ENCODE measurements around the gene CRISP1.
A peak's percentile ranks its signal among the peaks of the same experiment; 100 is the strongest.
"Not testable (repeated sequence)": the region's sequence is repeated elsewhere in the genome, so short reads cannot be mapped to it uniquely, and the experiment has no call there.

Gene CRISP1

DNA sequence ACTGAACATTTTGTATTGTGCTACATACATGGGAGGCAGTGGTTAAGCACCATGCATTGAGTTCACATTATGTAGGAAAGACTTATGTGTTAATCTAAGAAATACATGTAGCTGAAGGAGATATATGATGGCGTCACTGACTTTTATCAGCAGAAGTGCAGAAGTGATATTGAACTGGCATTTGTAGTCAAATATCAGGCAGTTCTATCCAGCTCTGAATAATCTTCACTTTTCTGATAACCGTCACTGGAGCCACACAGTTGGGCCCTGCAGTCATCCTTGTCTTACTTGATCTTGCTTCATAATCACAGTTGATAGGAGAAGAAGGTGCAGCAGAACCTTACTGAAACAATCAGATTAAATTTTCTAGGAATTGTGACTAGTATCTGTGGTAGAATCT lies 26.4 kb downstream of the CRISP1 start:
- no peak for DNase-seq

DNA sequence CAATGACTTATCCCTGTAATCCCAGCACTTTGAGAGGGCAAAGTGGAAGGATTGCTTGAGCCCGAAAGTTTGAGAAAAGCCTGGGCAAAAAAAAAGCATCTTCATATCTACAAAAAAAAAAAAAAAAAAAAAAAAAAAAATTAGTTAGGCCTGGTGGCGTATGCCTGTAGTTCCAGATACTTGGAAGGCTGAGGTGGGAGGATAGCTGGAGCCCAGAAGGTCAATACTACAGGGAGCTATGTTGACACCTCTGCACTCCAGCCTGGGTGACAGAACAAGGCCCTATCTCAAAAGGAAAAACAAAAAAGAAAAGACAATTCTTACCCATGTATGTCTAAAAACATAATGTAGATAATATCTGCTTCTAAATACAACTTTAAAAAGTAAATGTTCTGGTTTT lies 27.2 kb downstream of the CRISP1 start:
- no peak for DNase-seq

DNA sequence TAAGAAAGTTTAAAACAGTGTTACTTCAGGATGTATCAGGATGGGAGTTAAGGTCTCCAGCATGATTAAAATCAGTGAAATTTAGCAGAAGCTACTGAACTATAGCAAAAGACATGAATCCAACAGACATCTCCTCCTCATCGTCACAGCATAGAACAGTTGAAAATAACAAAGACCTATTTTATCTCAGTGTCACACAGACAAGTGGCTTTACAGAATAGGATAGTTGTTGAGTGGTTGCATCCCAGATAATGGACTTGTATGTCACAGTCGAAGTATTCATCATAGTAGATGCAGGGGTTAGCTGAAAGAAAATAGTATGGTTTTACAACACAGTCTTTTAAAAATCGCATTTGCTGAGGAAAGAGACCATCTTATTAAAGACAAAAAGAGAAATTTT lies 31.2 kb downstream of the CRISP1 start:
- DNase-seq, result no peak

DNA sequence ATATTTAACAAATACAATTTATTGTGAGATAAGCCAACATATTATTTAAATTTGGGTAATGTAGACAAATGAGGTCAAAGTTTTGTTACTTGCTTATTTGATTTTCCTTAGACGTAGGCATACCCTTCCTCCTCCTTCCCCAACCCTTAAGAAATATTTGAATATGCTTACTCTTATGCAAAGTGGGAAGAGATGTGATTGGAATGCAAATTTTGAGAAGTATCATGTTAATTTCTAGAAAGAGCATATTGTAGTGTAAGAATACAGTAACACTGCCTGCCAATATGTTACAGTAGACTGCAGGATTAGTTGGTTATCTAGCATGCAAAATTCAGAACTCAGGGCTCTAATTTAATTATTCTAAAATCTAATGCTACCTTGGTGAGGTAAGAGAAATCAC lies 32.9 kb downstream of the CRISP1 start:
- DNase-seq, result no peak

DNA sequence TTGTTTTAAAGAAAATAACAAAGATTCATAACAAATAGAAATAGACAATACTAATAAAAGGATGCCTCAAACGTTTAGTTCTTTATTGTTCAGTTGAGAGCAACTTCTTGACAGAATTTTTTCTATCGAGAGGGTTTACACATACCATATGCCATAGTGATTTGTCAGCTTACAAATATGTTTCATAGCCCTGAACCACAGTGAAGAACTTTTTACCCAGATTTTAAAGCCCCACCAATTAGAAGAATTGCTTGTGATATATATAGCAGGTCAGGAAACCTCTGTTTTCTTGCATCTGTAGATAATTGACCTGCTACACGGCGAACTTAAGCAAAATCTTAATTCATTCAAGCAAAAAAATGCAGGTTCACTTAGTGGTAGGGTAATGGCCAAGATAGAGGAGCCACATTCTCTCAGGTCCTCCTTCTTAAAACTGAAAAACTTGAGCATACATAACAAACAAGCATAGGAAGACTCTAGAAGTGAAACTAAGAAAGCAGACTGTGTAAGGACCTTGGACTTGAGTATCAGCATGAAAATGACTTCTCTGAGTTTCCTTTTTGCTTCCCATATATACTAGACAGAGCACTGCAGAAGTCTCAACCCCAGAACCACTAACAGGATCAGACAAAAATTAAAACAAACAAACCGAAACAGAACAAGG lies 39.5 kb downstream of the CRISP1 start:
- peak in 1 of 5 experiments; percentile 2 for DNase-seq

DNA sequence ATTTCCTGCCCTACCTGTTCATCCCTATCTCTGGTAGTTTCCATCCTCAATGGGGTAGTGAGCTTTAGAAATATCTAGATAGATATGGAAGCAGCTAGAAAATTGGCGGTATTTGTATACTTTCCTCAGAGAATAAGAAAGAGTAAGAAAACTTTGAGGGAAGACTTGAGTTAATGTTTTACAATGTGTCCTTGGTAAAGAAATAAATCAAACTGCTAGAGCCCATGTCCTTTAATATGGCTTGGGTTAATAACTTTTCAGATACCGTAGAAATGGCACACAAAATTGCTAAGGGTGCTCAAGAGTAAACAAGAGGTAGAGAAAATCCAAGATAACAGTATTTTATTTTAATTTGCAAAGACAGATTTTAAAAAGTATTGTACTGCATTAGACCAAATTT lies 51.2 kb downstream of the CRISP1 start:
- no peak for DNase-seq

DNA sequence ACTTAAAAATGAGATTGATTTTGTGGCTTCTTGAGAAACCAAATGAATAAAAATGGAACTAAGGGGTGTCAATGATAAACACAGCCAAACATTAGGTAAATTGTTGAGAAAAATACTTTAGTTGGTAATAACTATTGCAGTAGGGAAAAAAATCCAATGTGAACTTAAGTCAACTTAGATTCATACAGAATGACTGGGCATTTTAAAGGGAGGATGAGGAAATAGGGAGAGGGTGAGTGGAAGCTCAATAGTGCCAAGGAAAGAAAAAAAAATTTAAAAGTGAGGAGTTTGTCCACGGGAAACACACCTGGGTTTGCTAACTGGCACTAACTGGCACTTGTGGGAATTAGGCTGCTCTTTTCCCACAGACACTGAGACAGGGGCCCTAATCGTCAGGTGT lies 53.1 kb downstream of the CRISP1 start:
- DNase-seq, result no peak

DNA sequence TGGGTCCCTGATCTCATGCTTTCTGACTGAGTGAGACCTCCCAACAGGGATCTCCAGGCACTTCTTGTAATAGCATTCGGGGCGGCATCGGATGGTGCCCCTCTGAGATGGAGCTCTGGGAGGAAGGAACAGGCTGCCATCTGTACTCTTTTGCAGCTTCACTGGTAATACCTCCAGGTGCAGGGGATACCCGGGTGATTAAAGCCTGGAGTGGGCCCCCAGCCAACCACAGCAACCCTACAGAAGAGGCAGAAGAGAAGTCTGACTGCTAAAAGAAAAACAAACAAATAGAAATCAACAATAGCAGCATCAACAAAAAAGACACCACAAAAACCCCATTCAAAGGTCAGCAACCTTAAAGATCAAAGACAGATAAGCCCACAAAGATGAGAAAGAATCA lies 60.2 kb downstream of the CRISP1 start:
- peak in 1 of 5 experiments; percentile 28 for DNase-seq

DNA sequence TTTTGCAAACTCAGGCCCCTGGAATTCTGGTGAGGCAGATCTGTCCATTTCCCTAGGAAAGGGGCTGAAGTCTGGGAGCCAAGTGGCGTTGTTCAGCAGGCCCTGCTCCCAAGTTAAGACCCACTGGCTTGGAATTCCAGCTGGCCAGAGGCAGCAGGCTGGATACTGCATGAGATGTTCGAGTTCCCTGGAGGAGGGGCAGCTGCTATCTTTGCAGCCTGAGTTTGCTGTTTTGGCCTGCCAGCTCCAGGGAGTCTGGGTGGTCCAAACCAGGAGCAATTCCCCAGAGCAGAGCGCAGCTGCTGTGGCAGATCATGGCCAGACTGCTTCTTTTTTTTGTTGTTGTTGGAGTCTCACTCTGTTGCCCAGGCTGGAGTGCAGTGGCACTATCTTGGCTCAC lies 61.1 kb downstream of the CRISP1 start:
- DNase-seq, result no peak

DNA sequence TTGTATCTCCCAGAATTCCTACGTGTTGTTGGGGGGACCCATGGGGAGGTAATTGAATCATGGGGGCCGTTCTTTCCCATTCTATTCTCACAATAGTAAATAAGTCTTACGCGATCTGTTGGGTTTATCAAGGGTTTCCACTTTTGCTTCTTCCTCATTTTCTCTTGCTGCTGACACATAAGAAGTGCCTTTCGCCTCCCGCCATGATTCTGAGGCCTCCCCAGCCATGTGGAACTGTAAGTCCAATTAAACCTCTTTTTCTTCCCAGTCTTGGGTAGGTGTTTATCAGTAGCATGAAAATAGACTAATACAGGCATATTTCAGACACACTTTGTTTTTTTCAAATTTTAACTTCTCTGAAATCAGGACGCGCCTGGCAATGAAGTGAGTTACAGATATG lies 64.8 kb downstream of the CRISP1 start:
- no peak for DNase-seq

DNA sequence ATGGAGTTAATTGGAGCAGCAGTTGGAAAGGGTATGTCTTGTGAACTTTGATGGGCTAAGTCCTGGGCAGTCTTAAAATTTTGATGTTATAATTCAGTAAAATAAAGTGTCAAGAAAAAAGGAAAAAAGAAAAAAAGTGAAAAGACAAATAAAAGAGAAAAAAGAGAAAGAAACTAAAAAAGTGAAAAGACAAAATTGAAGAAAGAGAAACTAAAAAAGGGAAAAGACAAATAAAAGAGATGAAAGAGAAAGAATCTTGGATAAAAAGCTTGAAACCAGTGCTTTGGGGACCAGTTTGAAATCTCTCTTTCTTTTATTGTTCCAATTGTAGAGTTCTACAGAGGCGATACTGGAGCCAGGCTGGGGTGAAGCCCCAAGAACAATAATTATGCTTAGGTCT lies 67.2 kb downstream of the CRISP1 start:
- DNase-seq, result no peak

DNA sequence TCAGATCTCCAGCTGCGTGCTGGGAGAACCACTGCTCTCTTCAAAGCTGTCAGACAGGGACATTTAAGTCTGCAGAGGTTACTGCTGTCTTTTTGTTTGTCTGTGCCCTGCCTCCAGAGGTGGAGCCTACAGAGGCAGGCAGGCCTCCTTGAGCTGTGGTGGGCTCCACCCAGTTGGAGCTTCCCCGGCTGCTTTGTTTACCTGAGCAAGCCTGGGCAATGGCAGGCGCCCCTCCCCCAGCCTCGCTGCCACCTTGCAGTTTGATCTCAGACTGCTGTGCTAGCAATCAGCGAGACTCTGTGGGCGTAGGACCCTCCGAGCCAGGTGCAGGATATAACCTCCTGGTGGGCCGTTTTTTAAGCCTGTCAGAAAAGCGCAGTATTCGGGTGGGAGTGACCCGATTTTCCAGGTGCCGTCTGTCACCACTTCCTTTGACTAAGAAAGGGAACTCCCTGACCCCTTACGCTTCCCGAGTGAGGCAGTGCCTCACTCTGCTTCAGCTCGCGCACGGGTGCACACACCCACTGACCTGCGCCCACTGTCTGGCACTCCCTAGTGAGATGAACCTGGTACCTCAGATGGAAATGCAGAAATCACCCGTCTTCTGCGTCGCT lies 69.4 kb downstream of the CRISP1 start:
- not testable (repeated sequence) for DNase-seq

DNA sequence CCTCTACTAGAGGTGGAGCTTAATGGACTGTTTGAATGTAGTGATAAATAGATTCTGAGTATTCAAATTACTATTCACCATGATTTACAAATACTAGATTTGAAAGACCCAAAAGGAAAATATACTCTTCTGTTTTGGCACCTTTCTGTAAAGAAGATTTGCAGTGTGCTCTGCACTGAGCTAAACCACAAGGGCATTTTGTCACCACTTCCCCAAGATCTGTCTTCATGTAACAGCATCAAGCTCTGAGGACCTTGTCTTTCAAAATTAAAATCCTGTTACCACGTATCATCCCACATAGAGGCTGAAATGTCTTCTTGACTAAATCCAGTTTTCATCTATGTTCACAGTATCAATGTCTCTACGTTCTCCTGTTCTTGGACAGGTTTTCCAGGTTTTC lies 76.0 kb downstream of the CRISP1 start:
- DNase-seq, result peak in 1 of 5 experiments; percentile 2

DNA sequence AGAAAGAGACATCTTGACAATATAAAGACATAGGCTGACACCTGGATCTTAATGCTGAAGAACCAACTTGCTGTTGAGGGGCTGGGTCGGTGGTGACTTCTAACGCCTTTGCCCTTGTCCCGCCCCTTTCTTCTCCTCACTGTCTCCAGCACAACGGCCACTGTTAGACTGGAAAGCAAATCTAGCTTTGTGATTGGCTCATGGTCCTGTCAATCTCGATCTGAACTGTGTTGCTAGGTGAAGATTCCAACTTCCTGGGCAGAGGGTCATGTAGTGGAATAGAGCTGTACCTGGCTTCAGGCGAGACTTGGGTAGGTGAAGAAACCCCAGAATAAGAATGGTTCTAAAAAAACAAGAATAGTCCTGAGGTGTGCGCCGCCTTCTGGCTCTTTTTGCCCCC lies 79.2 kb downstream of the CRISP1 start, which contains the start of gene PGK2:
PGK2 (minus strand) TSS at position 110 of the 400 bp plus-strand sequence; CDS start at position 12, 98 bp downstream.
- peak in 1 of 5 experiments; percentile 6 for DNase-seq

DNA sequence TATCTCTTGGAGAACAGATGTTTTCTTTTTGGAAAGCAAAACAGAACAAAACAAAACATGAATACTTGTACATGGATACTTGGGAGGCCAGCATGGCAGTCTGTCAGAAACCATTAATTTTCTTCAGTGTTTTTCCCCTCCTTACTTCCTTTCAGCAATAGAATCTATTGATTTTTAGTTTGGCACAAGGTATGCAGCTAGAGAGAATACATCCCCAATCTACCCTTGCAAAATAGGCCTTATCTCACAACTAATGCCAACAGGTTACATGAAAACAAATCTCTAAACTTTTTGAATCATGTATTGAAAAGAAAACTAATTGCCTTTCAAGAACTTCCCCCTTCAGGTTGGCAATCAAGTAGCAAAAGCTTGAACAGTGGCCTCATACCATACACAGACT lies 82.1 kb downstream of the CRISP1 start:
- DNase-seq, result no peak

All from T-helper 2 cell (primary cell).